Cardiac muscle cell (in vitro differentiated cells and primary cell): ENCODE results near the gene ZACN. TPM values are rescaled to one million over a fixed set of nuclear protein-coding genes. Genes with fewer than 3 reads are reported as not detected.
"Not testable (repeated sequence)": the region's sequence is repeated elsewhere in the genome, so short reads cannot be mapped to it uniquely, and the experiment has no call there.

ENCODE experiments used
- DNase-seq, 2 donors: peaks; one replicate each; pipeline versions ENCODE4 v3.0.0 to v3.0.0-alpha.2; 2010 to 2017; ENCODE audit warnings: low read depth in 1 of 2, low spot score in 1 of 2
- H3K27ac ChIP-seq: fragments of 200-600 bp; sonication (generic); 2 replicates; pipeline ENCODE4 v1.5.1; 2016
- H3K27me3 ChIP-seq: fragments of 200-600 bp; sonication (generic); 2 replicates; pipeline ENCODE4 v1.6.0; 2016; ENCODE audit warnings: control low read depth
- H3K36me3 ChIP-seq: fragments of 200-600 bp; sonication (generic); 2 replicates; pipeline ENCODE4 v1.5.1; 2016; ENCODE audit warnings: control low read depth
- H3K4me1 ChIP-seq: fragments of 200-600 bp; sonication (generic); 2 replicates; pipeline ENCODE4 v1.8.1; 2017; ENCODE audit warnings: low read depth, mild to moderate bottlenecking, mixed run types
- H3K4me3 ChIP-seq: fragments of 200-600 bp; sonication (generic); 2 replicates; pipeline ENCODE4 v1.5.1; 2016; ENCODE audit warnings: mild to moderate bottlenecking
- H3K9me3 ChIP-seq: fragments of 200-600 bp; sonication (generic); 2 replicates; pipeline ENCODE4 v1.5.1; 2017; ENCODE audit warnings: low read depth, mild to moderate bottlenecking, control low read depth
- CTCF ChIP-seq: IDR thresholded peaks from 2 replicates; pipeline ENCODE4 v1.5.1; 2012; ENCODE audit warnings: low read depth, mild to moderate bottlenecking, low read length
- polyA plus RNA-seq: library from polyadenylated mRNA; unstranded; fragments of >200 nt; fragmentation: Nextera tagmentation; extraction: Ambion mirVana; gene quantifications from 2 replicates; pipeline ENCODE4 v1.2.1, GENCODE V29; 2016
- total RNA-seq: library from RNA; depleted of rRNA; stranded (reverse); fragments of >200 nt; gene quantifications from 2 replicates; pipeline ENCODE4 v1.2.3, GENCODE V29; 2016

ZACN gene
- total and polyA plus RNA-seq, 2 experiments from 2014 or later: 33.8 TPM; not detected in 1

DNA sequence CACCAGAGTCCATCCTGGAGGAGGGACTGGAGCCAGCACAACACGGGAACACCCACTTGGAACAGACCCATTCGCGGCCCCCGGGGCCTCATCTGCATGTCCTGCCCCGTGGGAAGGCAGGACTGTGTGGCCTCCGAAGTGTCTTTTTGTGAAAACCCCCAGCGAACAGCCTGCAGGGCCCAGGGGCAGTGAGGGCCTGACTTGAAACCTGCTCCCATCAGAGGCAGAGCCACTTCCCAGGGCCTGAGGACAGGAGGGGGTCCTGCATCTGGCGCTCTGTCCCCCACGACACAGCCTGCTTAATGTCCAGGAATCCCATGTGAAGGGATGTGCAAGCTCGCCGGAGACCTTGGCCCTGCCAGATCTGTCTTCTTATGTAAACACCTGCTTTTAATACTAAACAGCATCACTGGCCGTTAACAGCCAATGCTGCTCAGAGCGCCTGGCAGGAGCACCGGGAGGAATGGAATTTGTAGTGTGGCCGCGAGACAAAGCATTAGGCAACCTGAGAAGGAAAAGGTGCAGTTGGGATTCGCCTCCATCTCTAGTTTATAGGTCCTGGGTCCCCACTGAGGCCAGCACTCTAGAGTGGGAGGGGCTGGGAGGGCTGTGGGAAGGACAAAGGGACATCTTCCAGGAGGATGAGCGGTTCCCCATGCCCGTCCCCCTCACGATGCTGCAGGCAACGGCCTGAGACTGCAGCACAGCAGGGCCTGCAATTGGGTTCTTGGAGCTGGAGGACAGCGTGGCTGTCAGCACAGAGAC is 42.3 kb upstream of the ZACN start:
- peaks cover 13% of the 10 kb centered on the region for H3K4me1 ChIP-seq
- no peak overlapping the region for H3K4me3 ChIP-seq
- H3K9me3 ChIP-seq: no peaks in the 10 kb centered on the region
- H3K27me3 ChIP-seq: no peaks in the 10 kb centered on the region
- no peak for DNase-seq
- peaks cover 23% of the 10 kb centered on the region for H3K36me3 ChIP-seq
- H3K27ac ChIP-seq: peak overlapping the region; percentile 22
- TF ChIP-seq CTCF: no peak

DNA sequence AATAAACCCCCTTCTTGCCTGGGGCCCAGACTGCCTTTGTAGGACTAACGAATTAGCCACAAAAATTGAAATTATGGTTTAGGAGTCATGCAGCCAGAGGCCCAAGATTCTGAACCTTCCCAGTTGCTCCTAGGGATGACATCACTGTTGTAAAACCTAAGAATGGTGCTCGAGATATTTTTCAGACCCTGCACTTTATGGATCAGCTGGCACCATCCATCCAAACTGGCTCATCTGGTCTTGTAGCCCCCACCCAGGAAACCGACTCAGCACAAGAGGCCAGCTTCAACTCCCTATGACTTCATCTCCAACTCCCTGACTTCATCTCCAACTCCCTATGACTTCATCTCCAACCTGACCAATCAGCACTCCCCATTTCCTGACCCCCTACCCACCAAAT is 40.9 kb upstream of the ZACN start:
- DNase-seq: no peak
- Histone ChIP-seq H3K27ac (peak overlapping the region; percentile 43), H3K4me1 (peaks cover 13% of the 10 kb centered on the region), H3K27me3 (no peaks in the 10 kb centered on the region), H3K36me3 (peaks cover 32% of the 10 kb centered on the region), H3K9me3 (no peaks in the 10 kb centered on the region), H3K4me3 (no peak overlapping the region)
- TF ChIP-seq CTCF: no peak

DNA sequence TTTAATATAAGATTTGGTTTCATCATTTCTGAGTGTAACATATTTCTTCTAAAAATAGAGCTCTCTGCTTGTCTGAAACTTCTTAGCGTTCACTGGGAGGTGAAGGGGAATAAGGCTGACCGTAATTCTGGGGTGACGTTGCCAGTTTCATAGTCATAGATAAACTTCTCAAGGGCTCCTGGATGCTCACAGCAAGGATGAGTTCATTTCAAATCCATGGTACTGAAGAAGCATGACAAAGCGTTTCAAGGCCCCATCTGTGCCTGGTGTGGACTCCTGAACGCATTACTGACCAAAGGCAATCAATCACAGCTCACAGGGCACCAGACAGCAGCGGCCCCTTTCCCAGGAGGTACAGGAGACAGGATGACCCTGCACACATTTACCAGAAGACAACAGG is 39.9 kb upstream of the ZACN start:
- Histone ChIP-seq H3K27me3 (no peaks in the 10 kb centered on the region), H3K36me3 (peaks cover 43% of the 10 kb centered on the region), H3K9me3 (no peaks in the 10 kb centered on the region), H3K27ac (no peak overlapping the region), H3K4me1 (peaks cover 13% of the 10 kb centered on the region), H3K4me3 (no peak overlapping the region)
- TF ChIP-seq CTCF: no peak
- no peak for DNase-seq

- H3K9me3 ChIP-seq: no peaks in the 10 kb centered on the region
- no peak for DNase-seq
- peaks cover 52% of the 10 kb centered on the region for H3K36me3 ChIP-seq
- H3K27ac ChIP-seq: no peak overlapping the region
- H3K27me3 ChIP-seq: no peaks in the 10 kb centered on the region
- TF ChIP-seq CTCF: no peak
- no peak overlapping the region for H3K4me3 ChIP-seq
- peaks cover 2% of the 10 kb centered on the region for H3K4me1 ChIP-seq
Measured at GRCh38 chr17:76040376-76040775, 38.6 kb upstream of the ZACN start.

DNA sequence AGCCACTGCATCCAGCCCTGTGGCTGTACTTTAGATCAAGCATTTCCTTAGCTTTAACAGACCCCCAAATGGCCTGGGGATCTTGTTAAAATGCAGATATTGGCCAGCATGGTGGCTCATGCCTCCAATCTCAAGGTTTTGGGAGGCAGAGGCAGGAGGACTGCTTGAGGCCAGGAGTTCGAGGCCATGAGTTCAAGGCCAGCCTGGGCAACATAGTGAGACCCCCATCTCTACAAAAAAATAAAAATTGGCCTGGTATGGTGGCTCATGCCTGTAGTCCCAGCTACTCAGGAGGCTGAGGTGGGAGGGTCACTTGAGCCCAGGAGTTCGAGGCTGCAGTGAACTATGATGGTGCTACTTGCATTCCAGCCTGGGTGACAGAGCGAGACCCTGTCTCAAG is 36.1 kb upstream of the ZACN start:
- H3K27ac ChIP-seq, H3K27me3 ChIP-seq, H3K4me1 ChIP-seq, H3K9me3 ChIP-seq, H3K4me3 ChIP-seq, DNase-seq: not testable (repeated sequence)
- H3K36me3 ChIP-seq: peaks cover 72% of the 10 kb centered on the region

DNA sequence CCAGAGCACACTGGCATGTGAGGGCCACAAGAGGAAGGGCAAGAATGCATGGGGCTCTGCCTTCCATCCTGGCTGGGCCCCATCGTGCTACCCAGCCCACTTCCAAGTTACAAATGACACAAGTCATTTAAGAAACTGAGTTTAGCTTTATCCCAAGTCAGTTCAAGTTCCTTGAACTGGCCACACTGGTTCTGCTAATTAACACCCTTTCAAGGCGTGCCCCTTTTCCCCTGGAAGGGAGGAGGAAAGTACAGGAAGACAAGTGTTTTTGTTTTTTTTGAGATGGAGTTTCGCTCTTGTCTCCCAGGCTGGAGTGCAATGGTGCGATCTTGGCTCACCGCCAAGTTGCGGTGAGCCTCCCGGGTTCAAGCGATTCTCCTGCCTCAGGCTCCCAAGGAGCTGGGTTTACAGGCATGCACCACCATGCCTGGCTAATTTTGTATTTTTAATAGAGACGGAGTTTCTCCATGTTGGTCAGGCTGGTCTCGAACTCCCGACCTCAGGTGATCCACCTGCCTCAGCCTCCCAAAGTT is 34.4 kb upstream of the ZACN start:
- H3K27ac ChIP-seq, H3K27me3 ChIP-seq, H3K4me3 ChIP-seq, H3K4me1 ChIP-seq, DNase-seq, H3K9me3 ChIP-seq: not testable (repeated sequence)
- H3K36me3 ChIP-seq: peaks cover 78% of the 10 kb centered on the region
